Activated CD4-positive, alpha-beta T cell treated with anti-CD3 and anti-CD28 coated beads, Interleukin-2, amount 50 U/mL, for 48 hours (primary cell): ENCODE measurements around the gene ANKH.
"Not testable (repeated sequence)": the region's sequence is repeated elsewhere in the genome, so short reads cannot be mapped to it uniquely, and the experiment has no call there.

Source experiments
- DNase-seq, 2 experiments: peaks; one replicate each; pipeline ENCODE4 v3.0.0-alpha.2; 2020

Gene ANKH

GRCh38 chr5:14853685-14854084 lies 17.9 kb downstream of the ANKH start:
- DNase-seq = no peak

GRCh38 chr5:14852779-14853178 lies 18.8 kb downstream of the ANKH start:
- DNase-seq = no peak

GRCh38 chr5:14851999-14852526 lies 19.5 kb downstream of the ANKH start:
- no peak for DNase-seq

- DNase-seq = no peak
Observed at GRCh38 chr5:14851597-14851996, 20.0 kb downstream of the ANKH start.

- no peak for DNase-seq
Observed at GRCh38 chr5:14851050-14851419, 20.5 kb downstream of the ANKH start.

- no peak for DNase-seq
Observed at GRCh38 chr5:14850419-14851049, 21.0 kb downstream of the ANKH start.

- DNase-seq = no peak
Observed at GRCh38 chr5:14849516-14850294, 21.9 kb downstream of the ANKH start.

GRCh38 chr5:14848942-14849341 lies 22.6 kb downstream of the ANKH start:
- not testable (repeated sequence) for DNase-seq

- no peak for DNase-seq
Observed at GRCh38 chr5:14848385-14848784, 23.2 kb downstream of the ANKH start.

GRCh38 chr5:14847471-14847870 lies 24.1 kb downstream of the ANKH start:
- no peak for DNase-seq

GRCh38 chr5:14842117-14842516 lies 29.5 kb downstream of the ANKH start:
- no peak for DNase-seq

- no peak for DNase-seq
Observed at GRCh38 chr5:14840624-14841023, 31.0 kb downstream of the ANKH start.

- DNase-seq = no peak
Observed at GRCh38 chr5:14838396-14839319, 32.9 kb downstream of the ANKH start.

- not testable (repeated sequence) for DNase-seq
Observed at GRCh38 chr5:14837423-14838122, 34.0 kb downstream of the ANKH start.

- DNase-seq = no peak
Observed at GRCh38 chr5:14834584-14835550, 36.7 kb downstream of the ANKH start.

GRCh38 chr5:14834062-14834461 lies 37.5 kb downstream of the ANKH start:
- no peak for DNase-seq

- no peak for DNase-seq
Observed at GRCh38 chr5:14831006-14831338, 40.6 kb downstream of the ANKH start.

- DNase-seq = no peak
Observed at GRCh38 chr5:14830210-14831005, 41.2 kb downstream of the ANKH start.

- DNase-seq = no peak
Observed at GRCh38 chr5:14829396-14829795, 42.2 kb downstream of the ANKH start.

- DNase-seq = no peak
Observed at GRCh38 chr5:14826714-14827113, 44.9 kb downstream of the ANKH start.

GRCh38 chr5:14825977-14826376 lies 45.6 kb downstream of the ANKH start:
- DNase-seq = no peak
